ENCODE data around the gene SPO11. TPM values are rescaled to one million over a fixed set of nuclear protein-coding genes. Genes with fewer than 3 reads are reported as not detected.

The SPO11 gene
- total RNA-seq, 2 experiments from 2014 or later = not detected

GRCh38 chr20:57385940-57386339, 56.3 kb downstream of the SPO11 start:
- POLR2A ChIA-PET = interaction anchor here (1.2 kb wide), 1 partner anchor 12 kb away, joined by 3 read pairs; no protein-coding TSS in a partner anchor
- Mint-ChIP-seq H3K9me3 (no peaks in the 10 kb centered on the region), H3K4me1 (peaks cover 43% of the 10 kb centered on the region), H3K4me3 (no peak overlapping the region), H3K36me3 (ENCODE audit: low read depth) (peaks cover 10% of the 10 kb centered on the region), H3K27ac (no peak overlapping the region), H3K27me3 (no peaks in the 10 kb centered on the region)
- DNase-seq = no peak
- CTCF ChIA-PET = interaction anchor here (0.7 to 1.7 kb wide), 3 partner anchors 65 to 112 kb away, joined by 3 read pairs; no protein-coding TSS in a partner anchor

- Mint-ChIP-seq H3K27me3 (no peaks in the 10 kb centered on the region), H3K4me1 (peaks cover 39% of the 10 kb centered on the region), H3K9me3 (no peaks in the 10 kb centered on the region), H3K36me3 (ENCODE audit: low read depth) (peaks cover 6% of the 10 kb centered on the region), H3K4me3 (no peak overlapping the region), H3K27ac (no peak overlapping the region)
- POLR2A ChIA-PET = interaction anchor here (1.7 kb wide), 1 partner anchor 16 kb away, joined by 4 read pairs; no protein-coding TSS in a partner anchor
- CTCF ChIA-PET = interaction anchor here (0.7 to 4.4 kb wide), 2 partner anchors 12 to 65 kb away, joined by 3 to 17 read pairs; no protein-coding TSS in a partner anchor
- no peak for DNase-seq
Observed at GRCh38 chr20:57386762-57387161, 57.2 kb downstream of the SPO11 start.

- peaks cover 9% of the 10 kb centered on the region for H3K36me3 Mint-ChIP-seq (ENCODE audit: low read depth)
- H3K4me3 Mint-ChIP-seq = no peak overlapping the region
- CTCF ChIA-PET = interaction anchor here (4.4 kb wide), 1 partner anchor 11 kb away, joined by 17 read pairs; no protein-coding TSS in a partner anchor
- POLR2A ChIA-PET = interaction anchor here (1.2 to 4.2 kb wide), 3 partner anchors 11 to 233 kb away, joined by 3 to 46 read pairs (median 4); partner anchors contain the start of gene ZBP1
- no peaks in the 10 kb centered on the region for H3K27me3 Mint-ChIP-seq
- no peak for DNase-seq
- peaks cover 32% of the 10 kb centered on the region for H3K4me1 Mint-ChIP-seq
- no peak overlapping the region for H3K27ac Mint-ChIP-seq
- no peaks in the 10 kb centered on the region for H3K9me3 Mint-ChIP-seq
Observed at GRCh38 chr20:57387463-57387862, 57.9 kb downstream of the SPO11 start.

DNA sequence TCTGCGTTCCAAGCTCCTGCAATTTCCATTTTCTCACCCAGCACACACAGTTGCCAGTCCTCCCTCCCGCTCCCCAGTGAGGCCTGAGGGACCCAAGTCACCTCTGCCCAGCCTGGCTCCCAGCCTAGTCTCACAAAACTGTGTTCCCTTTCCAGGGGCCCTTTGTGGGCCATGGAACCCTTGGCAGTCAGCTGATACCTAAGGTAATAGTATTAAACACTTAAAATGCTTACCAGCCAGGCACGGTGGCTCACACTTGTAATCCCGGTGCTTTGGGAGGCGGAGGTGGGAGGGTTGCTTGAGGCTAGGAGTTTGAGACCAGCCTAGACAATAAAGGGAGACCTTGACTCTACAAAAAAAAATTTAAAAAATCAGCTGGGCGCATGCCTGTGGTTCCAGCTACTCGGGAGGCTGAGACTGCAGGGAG, 58.4 kb downstream of the SPO11 start:
- no peaks in the 10 kb centered on the region for H3K27me3 Mint-ChIP-seq
- CTCF ChIA-PET = interaction anchor here (0.6 to 4.4 kb wide), 3 partner anchors 11 to 108 kb away, joined by 3 to 17 read pairs (median 4); no protein-coding TSS in a partner anchor
- no peak for DNase-seq
- H3K36me3 Mint-ChIP-seq (ENCODE audit: low read depth) = peaks cover 14% of the 10 kb centered on the region
- POLR2A ChIA-PET = interaction anchor here (1.2 to 7.1 kb wide), 4 partner anchors 11 to 232 kb away, joined by 3 to 157 read pairs (median 25); partner anchors contain the start of gene ZBP1
- H3K27ac Mint-ChIP-seq = no peak overlapping the region
- no peak overlapping the region for H3K4me3 Mint-ChIP-seq
- H3K9me3 Mint-ChIP-seq = no peaks in the 10 kb centered on the region
- H3K4me1 Mint-ChIP-seq = peaks cover 29% of the 10 kb centered on the region

DNA sequence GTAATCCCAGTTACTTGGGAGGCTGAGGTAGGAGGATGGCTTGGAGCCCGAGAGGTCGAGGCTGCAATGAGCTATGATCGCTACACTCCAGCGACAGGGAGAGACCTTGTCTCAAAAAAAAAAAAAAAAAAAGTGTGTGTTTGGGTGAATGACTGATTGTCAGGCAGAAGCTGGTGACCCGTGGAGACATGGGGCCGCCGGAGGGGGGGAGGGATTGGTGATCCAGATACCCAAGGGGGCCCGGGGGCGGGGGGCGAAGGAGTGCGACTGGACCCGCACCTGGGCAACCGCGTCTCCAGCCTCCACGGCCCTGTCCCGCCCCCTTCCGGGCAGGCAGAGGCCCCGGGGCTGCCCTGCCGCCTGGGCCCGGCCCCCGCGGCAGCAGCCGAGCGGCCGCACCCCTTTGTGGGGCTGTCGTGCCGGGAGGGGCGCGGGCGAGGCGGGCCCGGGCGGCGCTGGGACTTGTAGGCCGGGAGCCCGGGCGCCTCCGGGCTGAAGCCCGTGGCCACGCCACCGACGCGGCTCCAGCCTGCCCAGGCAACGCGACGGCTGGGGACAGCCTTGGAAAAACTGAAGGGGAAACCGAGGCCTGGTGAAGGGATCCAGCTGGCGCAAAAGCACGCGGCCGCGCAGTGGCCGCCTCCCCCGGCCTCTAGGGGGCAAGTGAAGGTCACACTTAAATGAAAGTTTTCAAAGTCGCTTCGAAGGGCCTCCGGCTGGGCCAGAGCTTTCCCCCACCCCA, 59.5 kb downstream of the SPO11 start:
- peak; percentile 67 for DNase-seq
- CTCF ChIA-PET = interaction anchor here (0.8 to 5.1 kb wide), 10 partner anchors 7 to 239 kb away, joined by 3 to 40 read pairs (median 5); no protein-coding TSS in a partner anchor
- no peaks in the 10 kb centered on the region for H3K27me3 Mint-ChIP-seq
- POLR2A ChIA-PET = interaction anchor here (1.0 to 7.1 kb wide), 12 partner anchors 7 to 231 kb away, joined by 3 to 157 read pairs (median 6); partner anchors contain the start of genes RAE1 and ZBP1
- H3K36me3 Mint-ChIP-seq (ENCODE audit: low read depth) = peaks cover 25% of the 10 kb centered on the region
- no peaks in the 10 kb centered on the region for H3K9me3 Mint-ChIP-seq
- peak overlapping the region; percentile 90 for H3K27ac Mint-ChIP-seq
- H3K4me1 Mint-ChIP-seq = peaks cover 34% of the 10 kb centered on the region
- H3K4me3 Mint-ChIP-seq = peak overlapping the region; percentile 80

DNA sequence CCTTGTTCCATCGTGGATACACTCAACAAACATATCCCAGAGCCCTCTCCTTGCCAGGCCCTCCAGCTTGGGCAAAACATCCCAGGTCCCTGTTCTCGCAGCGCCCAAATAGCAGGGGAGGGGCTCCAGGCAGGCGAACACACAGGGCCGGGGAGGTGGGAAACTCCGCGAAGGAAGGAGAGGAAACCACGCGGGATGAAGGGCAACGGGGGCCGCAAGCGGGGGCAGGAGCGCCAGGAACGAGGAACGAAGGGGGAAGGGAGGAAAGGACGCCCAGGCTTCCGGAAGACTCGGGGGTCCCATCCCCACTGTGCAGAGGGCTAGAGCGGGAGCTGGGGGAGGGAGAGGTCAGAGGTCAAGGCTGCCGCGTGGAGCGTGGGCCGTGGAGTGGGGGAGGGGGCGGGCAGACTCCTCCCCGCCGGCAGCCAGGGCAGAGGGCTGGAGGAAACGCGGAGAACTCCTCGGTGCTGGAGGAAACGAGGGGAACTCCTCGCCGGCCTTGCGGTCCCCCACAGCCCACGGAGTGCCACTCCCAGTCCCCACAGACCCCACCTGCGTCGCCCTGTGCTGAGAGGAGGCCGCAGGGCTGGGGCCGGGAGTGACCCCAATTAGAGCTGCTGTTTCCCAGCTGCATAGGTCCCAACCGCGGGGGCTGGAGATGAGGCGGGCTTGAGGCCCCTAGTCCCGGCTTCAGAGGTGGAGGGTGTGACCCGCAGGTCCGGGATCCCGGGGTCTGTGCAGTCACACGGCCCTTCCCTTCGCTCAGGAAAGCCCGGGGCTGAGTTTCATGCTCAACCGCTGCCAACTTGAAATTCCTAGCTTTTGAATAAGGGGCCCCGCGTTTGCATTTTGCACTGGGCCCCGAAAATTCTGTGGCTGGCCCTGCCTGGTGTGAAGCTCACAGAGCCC, 60.3 kb downstream of the SPO11 start:
- Mint-ChIP-seq H3K36me3 (ENCODE audit: low read depth) (peaks cover 31% of the 10 kb centered on the region), H3K4me1 (peaks cover 41% of the 10 kb centered on the region), H3K9me3 (no peaks in the 10 kb centered on the region), H3K27ac (peak overlapping the region; percentile 90), H3K27me3 (no peaks in the 10 kb centered on the region), H3K4me3 (peak overlapping the region; percentile 80)
- ChIA-PET CTCF (interaction anchor here (0.8 to 5.1 kb wide), 12 partner anchors 8 to 238 kb away, joined by 3 to 40 read pairs (median 5); no protein-coding TSS in a partner anchor), POLR2A (interaction anchor here (0.8 to 7.1 kb wide), 21 partner anchors 8 to 233 kb away, joined by 3 to 157 read pairs (median 4); partner anchors contain the start of genes RAE1 and ZBP1)
- peak; percentile 66 for DNase-seq

DNA sequence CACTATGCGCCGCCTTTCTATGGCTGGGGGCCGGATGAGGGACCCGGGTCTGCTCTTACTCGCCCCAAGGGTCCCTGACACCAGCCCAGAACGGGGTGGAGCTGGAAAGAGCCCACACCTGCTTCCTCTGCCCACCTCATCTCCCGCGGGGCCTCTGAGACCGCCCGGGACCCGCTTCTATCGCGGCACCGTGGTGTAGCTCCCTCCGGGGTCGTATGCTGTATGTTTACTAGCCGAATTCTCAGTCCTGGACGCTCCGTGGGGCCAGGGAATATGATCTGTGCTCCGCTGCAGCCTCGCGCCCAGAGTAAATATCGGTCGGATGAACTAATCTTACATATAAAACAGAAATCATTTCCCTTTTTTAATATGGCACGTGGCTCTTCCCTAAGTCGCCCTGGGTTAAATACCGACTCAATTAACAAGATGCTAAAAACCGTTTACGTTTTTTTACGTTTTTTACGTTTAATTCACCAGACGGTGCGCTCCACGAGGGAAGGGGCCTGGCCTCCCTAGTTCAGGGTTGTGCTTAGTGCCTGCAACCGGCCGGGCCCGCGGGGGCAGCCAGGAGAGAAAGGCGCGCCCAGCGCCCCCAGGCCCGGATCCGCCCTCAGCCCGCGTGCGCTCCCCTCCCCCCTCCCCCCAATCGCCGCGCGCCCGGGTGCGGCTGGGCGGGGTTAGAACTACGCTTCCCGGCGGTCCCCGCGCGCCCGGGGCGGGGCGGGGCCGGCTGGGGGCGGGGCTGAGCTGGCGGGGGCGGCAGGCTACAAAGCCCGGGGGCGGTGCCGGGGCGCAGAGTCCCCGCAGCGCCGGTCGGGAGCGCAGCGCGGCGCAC, 61.2 kb downstream of the SPO11 start, which contains the start of gene RBM38:
RBM38 (plus strand) TSS at position 793 of the 835 bp plus-strand sequence. CDS start 186 bp downstream, outside the sequence.
- CTCF ChIA-PET = interaction anchor here (0.6 to 5.1 kb wide), 9 partner anchors 8 to 228 kb away, joined by 3 to 40 read pairs (median 7); no protein-coding TSS in a partner anchor
- H3K4me3 Mint-ChIP-seq = peak within 1 kb of the TSS; percentile 98

GRCh38 chr20:57391439-57392301, 62.1 kb downstream of the SPO11 start:
- H3K27me3 Mint-ChIP-seq = no peaks in the 10 kb centered on the region
- H3K4me3 Mint-ChIP-seq = peak overlapping the region; percentile 98
- H3K9me3 Mint-ChIP-seq = no peaks in the 10 kb centered on the region
- DNase-seq = peak; percentile 39
- peak overlapping the region; percentile 96 for H3K27ac Mint-ChIP-seq
- POLR2A ChIA-PET = interaction anchor here (0.6 to 7.1 kb wide), 30 partner anchors 7 to 1498 kb away, joined by 3 to 157 read pairs (median 5); partner anchors contain the start of genes AURKA, CSTF1, RAE1 and ZBP1
- peaks cover 57% of the 10 kb centered on the region for H3K4me1 Mint-ChIP-seq
- peaks cover 44% of the 10 kb centered on the region for H3K36me3 Mint-ChIP-seq (ENCODE audit: low read depth)
- CTCF ChIA-PET = interaction anchor here (0.7 to 5.1 kb wide), 7 partner anchors 8 to 107 kb away, joined by 3 to 40 read pairs (median 4); no protein-coding TSS in a partner anchor

More for the DNA sequence above, 61.2 kb downstream of the SPO11 start, which contains the start of gene RBM38:
- Mint-ChIP-seq H3K9me3 (no peaks in the 10 kb centered on the region), H3K36me3 (ENCODE audit: low read depth) (peaks cover 35% of the 10 kb centered on the region), H3K27me3 (no peaks in the 10 kb centered on the region), H3K4me1 (peaks cover 48% of the 10 kb centered on the region), H3K27ac (peak within 1 kb of the TSS; percentile 96)
- DNase-seq = peak; percentile 83
- POLR2A ChIA-PET = interaction anchor here (0.8 to 7.1 kb wide), 20 partner anchors 8 to 232 kb away, joined by 3 to 157 read pairs (median 4); partner anchors contain the start of genes RAE1 and ZBP1

DNA sequence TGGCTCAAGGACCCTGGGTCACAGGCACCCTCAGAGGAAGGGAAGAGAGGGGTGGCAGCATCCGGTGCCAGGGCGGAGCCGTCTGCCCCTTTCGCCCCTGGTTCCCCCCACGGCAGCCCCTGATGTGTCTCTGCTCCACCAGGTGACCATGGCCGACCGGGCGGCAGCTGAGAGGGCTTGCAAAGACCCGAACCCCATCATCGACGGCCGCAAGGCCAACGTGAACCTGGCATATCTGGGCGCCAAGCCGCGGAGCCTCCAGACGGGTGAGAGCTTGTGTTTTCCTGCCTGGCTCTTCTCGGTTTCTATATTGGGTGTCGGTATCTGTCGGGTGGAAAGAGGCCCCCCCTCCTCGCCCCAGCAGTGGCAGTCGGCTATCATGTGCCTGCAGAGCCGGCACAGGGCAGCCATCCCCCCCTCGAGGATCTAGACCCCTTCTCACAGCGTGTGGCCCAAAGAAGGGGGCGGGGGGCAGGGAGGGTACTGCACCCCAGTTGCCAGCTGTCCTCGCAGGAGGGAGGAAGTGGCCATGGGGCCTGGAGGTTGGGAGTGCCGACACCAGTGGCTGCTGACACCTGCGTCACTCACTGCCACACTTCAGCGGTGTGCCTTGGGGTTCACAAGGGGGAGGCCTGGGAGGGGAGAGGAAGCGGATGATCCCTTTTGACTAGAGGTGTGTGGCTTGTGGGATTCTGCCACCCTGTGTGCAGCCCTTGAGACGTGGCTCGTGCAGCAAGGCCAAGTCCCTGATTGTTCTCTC, 63.1 kb downstream of the SPO11 start:
- H3K9me3 Mint-ChIP-seq = no peaks in the 10 kb centered on the region
- H3K4me1 Mint-ChIP-seq = peaks cover 67% of the 10 kb centered on the region
- peak overlapping the region; percentile 96 for H3K27ac Mint-ChIP-seq
- ChIA-PET POLR2A (interaction anchor here (0.6 to 7.1 kb wide), 25 partner anchors 9 to 1497 kb away, joined by 3 to 157 read pairs (median 5); partner anchors contain the start of genes AURKA, CSTF1, RAE1 and ZBP1), CTCF (interaction anchor here (0.7 to 5.1 kb wide), 8 partner anchors 9 to 106 kb away, joined by 3 to 40 read pairs (median 4); no protein-coding TSS in a partner anchor)
- H3K4me3 Mint-ChIP-seq = peak overlapping the region; percentile 98
- peak; percentile 93 for DNase-seq
- H3K36me3 Mint-ChIP-seq (ENCODE audit: low read depth) = peaks cover 54% of the 10 kb centered on the region
- no peaks in the 10 kb centered on the region for H3K27me3 Mint-ChIP-seq

All from activated CD4-positive, alpha-beta memory T cell treated with anti-CD3 and anti-CD28 coated beads, Interleukin-2, amount 10 ng/mL, durations not matched to agents 7 days and 5 days (primary cell).